PC-3 (cell line): Measurements from ENCODE around the gene GPR146.

Experiments used
- CTCF ChIP-seq: fragments of 300-600 bp; sonication (generic); conservative IDR thresholded peaks from 2 replicates; pipeline ENCODE4 v1.5.1; 2017; ENCODE audit warnings: antibody characterized with exemption, low read depth, mild to moderate bottlenecking, low read length
- EZH2 ChIP-seq: fragments of 300-600 bp; sonication (generic); IDR thresholded peaks from one replicate; pipeline ENCODE4 v1.6.1; 2017; ENCODE audit warnings: antibody characterized with exemption, mild to moderate bottlenecking, low read length; ENCODE audit not compliant: unreplicated experiment
- EZH2phosphoT487 ChIP-seq: fragments of 300-600 bp; sonication (generic); IDR thresholded peaks from 2 replicates; pipeline ENCODE4 v1.6.1; 2018; ENCODE audit warnings: mild to moderate bottlenecking, antibody characterized with exemption, low read length, borderline replicate concordance

DNA sequence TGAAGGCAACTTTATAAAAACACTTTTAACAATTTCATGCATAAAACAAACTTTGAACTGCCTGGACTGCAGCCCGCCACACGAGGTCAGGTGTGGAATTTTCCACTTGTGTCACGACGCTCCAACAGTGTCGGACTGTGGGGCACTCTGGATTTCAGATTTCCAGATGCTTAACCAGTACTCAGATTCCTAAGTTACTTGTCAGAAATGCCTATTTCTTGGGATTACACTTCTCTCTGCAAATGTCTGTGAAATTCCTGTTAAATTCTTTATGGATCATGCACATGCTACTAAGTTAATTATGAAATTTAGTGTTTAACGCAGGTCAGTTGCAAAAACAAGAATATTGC, 43.1 kb downstream of the GPR146 start:
- TF ChIP-seq CTCF, result no peak
- TF ChIP-seq EZH2phosphoT487, result no peak
- TF ChIP-seq EZH2, result no peak
